HEK293 (cell line): ENCODE results near the gene PRRG1.

Experiments used
- CTCF ChIP-seq: fragments of 450-650 bp; formaldehyde crosslinking; IDR thresholded peaks from 2 replicates; pipeline ENCODE4 v1.5.1; 2016; ENCODE audit warnings: missing biosample characterization, missing genetic modification characterization
- INSM2 ChIP-seq: fragments of 450-650 bp; formaldehyde crosslinking; IDR thresholded peaks from 2 replicates; pipeline ENCODE4 v1.5.1; 2016; ENCODE audit warnings: missing biosample characterization, missing genetic modification characterization
- TRIM28 ChIP-seq: IDR thresholded peaks from 2 replicates; pipeline ENCODE4 v1.6.1; 2011; ENCODE audit warnings: low read length, control low read depth, borderline replicate concordance
- ZNF175 ChIP-seq: fragments of 450-650 bp; formaldehyde crosslinking; IDR thresholded peaks from 2 replicates; pipeline ENCODE4 v1.5.1; 2016; ENCODE audit warnings: missing biosample characterization, missing genetic modification characterization
- ZNF274 ChIP-seq, 2 experiments: fragments of 200-500 bp in 1 of 2; fragments of 450-650 bp in 1 of 2; sonication (Bioruptor generic) in 1 of 2; formaldehyde crosslinking in 1 of 2; IDR thresholded peaks; 2 replicates each; pipeline versions ENCODE4 v1.5.1 to v1.6.1; 2014 to 2016; ENCODE audit warnings: borderline replicate concordance in 1 of 2, inconsistent platforms in 1 of 2, low read length in 1 of 2, missing biosample characterization in 1 of 2, missing genetic modification characterization in 1 of 2

- TF ChIP-seq CTCF (tag by site-specific recombination): no peak
- TF ChIP-seq TRIM28: no peak
- TF ChIP-seq ZNF274 (IDR thresholded peaks at IDR 0.05; ENCODE audit: low read length): no peak
- TF ChIP-seq ZNF274 (tag by site-specific recombination; IDR thresholded peaks at IDR 0.05; ENCODE audit: borderline replicate concordance): no peak
- TF ChIP-seq ZNF175 (tag by site-specific recombination): no peak
- no peak for TF ChIP-seq INSM2 (tag by site-specific recombination)
Observed at GRCh38 chrX:37470711-37471110, 121.5 kb downstream of the PRRG1 start.
